Skeletal muscle tissue (tissue), 4 donors: ENCODE results near the gene NONO. TPM values are rescaled to one million over a fixed set of nuclear protein-coding genes. Genes with fewer than 3 reads are reported as not detected.

Experiments
- H3K27ac ChIP-seq: one replicate; pipeline ENCODE4 v1.7.0; 2013; ENCODE audit warnings: mild to moderate bottlenecking, low read depth, low read length, inconsistent platforms
- H3K27me3 ChIP-seq, 3 donors: one replicate each; pipeline ENCODE4 v1.7.0; 2013; ENCODE audit warnings: low read length in 3 of 3; ENCODE audit not compliant: control insufficient read depth in 3 of 3, insufficient read depth in 3 of 3
- H3K36me3 ChIP-seq, 3 donors: one replicate each; pipeline ENCODE4 v1.7.0; 2013; ENCODE audit warnings: low read length in 3 of 3; ENCODE audit not compliant: control insufficient read depth in 3 of 3, insufficient read depth in 3 of 3
- H3K4me1 ChIP-seq, 3 donors: one replicate each; pipeline ENCODE4 v1.7.0; 2013; ENCODE audit warnings: low read length in 3 of 3, mild to moderate bottlenecking in 3 of 3; ENCODE audit not compliant: control insufficient read depth in 3 of 3, insufficient read depth in 3 of 3
- H3K4me3 ChIP-seq, 3 donors: one replicate each; pipeline ENCODE4 v1.7.0; 2013; ENCODE audit warnings: low read length in 3 of 3
- H3K9ac ChIP-seq, 3 donors: one replicate each; pipeline ENCODE4 v1.7.0; 2013; ENCODE audit warnings: low read length in 3 of 3, mild to moderate bottlenecking in 3 of 3, moderate library complexity in 2 of 3, low read depth in 1 of 3
- H3K9me3 ChIP-seq, 3 donors: one replicate each; pipeline ENCODE4 v1.7.0; 2013; ENCODE audit warnings: low read length in 3 of 3; ENCODE audit not compliant: control insufficient read depth in 3 of 3
- total RNA-seq: library from RNA; depleted of rRNA; stranded (reverse); fragments of >200 nt; gene quantifications from one replicate; pipeline ENCODE4 v1.2.3, GENCODE V29; 2014
- donor health status: Osteomylitis.

NONO gene, protein sequence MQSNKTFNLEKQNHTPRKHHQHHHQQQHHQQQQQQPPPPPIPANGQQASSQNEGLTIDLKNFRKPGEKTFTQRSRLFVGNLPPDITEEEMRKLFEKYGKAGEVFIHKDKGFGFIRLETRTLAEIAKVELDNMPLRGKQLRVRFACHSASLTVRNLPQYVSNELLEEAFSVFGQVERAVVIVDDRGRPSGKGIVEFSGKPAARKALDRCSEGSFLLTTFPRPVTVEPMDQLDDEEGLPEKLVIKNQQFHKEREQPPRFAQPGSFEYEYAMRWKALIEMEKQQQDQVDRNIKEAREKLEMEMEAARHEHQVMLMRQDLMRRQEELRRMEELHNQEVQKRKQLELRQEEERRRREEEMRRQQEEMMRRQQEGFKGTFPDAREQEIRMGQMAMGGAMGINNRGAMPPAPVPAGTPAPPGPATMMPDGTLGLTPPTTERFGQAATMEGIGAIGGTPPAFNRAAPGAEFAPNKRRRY
- total RNA-seq: 297 TPM

DNA sequence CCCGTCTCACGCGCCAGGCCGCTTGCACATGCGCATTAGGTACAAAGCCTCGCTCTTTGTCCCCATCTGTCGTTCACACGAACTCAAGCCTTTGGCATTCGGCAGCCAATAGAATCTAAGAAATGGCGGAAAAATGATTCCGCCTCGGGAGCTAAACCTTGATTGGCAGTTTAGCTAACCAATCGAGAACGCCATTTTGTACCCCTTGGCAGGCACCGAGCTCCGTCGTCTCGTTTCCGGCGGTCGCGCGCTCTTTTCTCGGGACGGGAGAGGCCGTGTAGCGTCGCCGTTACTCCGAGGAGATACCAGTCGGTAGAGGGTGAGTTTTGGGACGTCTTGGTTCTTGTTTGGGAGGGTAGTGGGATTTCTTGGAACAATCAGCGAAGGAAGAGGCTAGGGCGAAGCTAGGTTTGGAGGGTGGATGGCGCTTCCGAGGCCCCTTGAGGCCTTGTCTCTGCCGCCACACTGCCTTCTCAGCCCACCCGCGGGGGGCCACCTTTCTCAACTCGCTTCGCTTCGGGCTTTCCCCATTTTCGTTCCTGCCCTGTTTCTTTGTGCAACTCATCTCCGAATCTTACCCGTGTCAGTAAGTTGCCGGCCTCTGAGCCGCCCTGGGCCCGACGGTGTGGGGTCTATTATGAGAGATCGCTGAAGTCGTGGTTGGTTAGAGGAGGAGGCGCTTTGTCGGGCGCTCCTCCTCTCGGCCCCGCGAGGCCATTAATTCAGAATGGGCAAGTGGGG, at the start of gene NONO:
TSS of gene NONO (plus strand) at position 233 of the 741 bp plus-strand sequence. CDS start 7,003 bp downstream, outside the sequence.
- Histone ChIP-seq H3K4me3 (peak within 1 kb of the TSS; percentile 68 to 84 (median 82)), H3K27ac (peak within 1 kb of the TSS; percentile 86), H3K9ac (peak within 1 kb of the TSS; percentile 85 to 94 (median 90)), H3K36me3 (no peaks in the 10 kb centered on the region), H3K27me3 (no peaks in the 10 kb centered on the region), H3K4me1 (peaks cover 0 to 8% (median 7%) of the 10 kb centered on the region in 3 donors), H3K9me3 (no peaks in the 10 kb centered on the region)

DNA sequence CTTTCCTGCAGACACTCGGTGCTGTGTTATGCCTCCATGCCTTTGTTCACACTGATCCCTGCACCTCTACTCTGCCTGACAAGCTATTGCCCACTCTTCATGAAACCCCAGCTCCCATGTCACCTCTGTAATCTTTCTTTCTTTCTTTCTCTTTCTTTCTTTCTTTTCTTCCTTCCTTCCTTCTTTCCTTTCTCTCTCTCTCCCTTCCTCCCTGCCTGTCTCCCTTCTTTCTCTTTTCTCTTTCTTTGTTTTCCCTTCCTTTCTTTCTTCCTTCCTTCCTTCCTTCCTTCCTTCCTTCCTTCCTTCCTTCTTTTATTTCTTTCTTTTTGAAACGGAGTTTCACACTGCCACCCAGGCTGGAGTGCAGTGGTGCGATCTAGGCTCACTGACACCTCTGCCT, 48.0 kb upstream of the NONO start:
- H3K4me3 ChIP-seq: no peak overlapping the region
- no peaks in the 10 kb centered on the region for H3K9me3 ChIP-seq
- no peaks in the 10 kb centered on the region for H3K27me3 ChIP-seq
- H3K9ac ChIP-seq: no peak overlapping the region
- no peaks in the 10 kb centered on the region for H3K4me1 ChIP-seq
- peaks cover 0 to 2% (median under 1%) of the 10 kb centered on the region in 3 donors for H3K36me3 ChIP-seq
- no peak overlapping the region for H3K27ac ChIP-seq

DNA sequence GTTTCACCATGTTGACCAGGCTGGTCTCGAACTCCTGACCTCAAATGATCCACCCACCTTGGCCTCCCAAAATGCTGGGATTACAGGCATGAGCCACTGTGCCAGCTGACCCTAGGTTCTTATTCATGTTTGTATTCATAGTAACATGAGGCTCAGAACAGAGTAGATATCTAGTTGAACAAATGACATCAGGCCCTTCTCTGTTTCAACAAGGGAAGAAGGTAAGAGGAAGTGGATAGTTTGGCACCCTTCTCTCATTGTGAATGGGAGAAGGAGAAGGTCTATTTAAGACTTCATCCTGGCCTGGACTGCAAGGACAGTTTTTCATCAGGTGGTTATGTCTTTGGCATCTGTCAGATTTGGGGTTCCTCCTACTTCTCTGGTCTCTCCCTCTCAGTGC, 46.6 kb upstream of the NONO start:
- Histone ChIP-seq H3K27ac (no peak overlapping the region), H3K9ac (no peak overlapping the region), H3K36me3 (peaks cover 5 to 15% (median 10%) of the 10 kb centered on the region in 3 donors), H3K27me3 (no peaks in the 10 kb centered on the region), H3K4me1 (no peaks in the 10 kb centered on the region), H3K4me3 (no peak overlapping the region), H3K9me3 (no peaks in the 10 kb centered on the region)

DNA sequence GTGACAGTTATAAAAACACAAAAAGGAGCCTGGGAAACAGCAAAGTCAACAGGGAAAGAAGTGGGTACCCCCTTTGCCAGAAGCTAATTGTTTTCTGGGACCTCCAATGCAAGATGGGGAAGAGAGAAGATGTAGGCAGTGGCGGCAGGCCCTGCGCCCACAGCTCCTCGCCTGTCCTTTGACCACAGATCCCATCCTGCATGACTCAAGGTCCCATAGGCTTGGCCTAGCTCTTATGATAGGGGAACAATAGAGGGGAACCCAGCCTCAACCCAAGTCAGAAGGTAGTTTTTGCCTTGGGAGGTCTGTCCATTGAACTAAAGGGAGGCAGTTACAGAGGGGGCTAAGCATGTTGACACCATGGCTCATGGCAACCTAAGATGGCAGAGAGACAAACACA, 43.7 kb upstream of the NONO start:
- Histone ChIP-seq H3K36me3 (peaks cover 14 to 43% (median 35%) of the 10 kb centered on the region in 3 donors), H3K27ac (no peak overlapping the region), H3K4me3 (no peak overlapping the region)

DNA sequence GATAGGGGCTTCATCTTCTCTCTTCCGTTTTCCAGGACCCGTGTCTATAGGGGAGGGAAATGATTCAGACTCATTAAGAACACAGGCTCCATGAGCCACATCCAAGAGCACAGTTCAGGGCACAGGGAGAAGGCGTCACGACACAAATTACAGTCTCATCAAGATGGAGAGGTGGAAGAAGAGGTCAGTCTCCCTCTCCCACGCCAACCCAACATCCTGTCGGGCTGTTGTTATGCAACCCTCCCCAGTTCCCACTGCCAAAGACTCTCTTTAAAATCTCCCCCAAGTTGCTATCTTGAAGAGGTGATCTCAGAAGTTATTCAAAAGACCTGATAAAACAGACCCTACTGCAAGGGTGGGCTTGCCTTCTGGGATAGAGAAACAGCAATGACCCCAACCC, 42.1 kb upstream of the NONO start:
- Histone ChIP-seq H3K9me3 (no peaks in the 10 kb centered on the region), H3K27me3 (no peaks in the 10 kb centered on the region), H3K27ac (no peak overlapping the region), H3K4me3 (no peak overlapping the region), H3K4me1 (no peaks in the 10 kb centered on the region), H3K9ac (no peak overlapping the region), H3K36me3 (peaks cover 22 to 56% (median 48%) of the 10 kb centered on the region in 3 donors)

More for the DNA sequence above, 43.7 kb upstream of the NONO start:
- Histone ChIP-seq H3K27me3 (no peaks in the 10 kb centered on the region), H3K9me3 (no peaks in the 10 kb centered on the region), H3K4me1 (no peaks in the 10 kb centered on the region), H3K9ac (no peak overlapping the region)

DNA sequence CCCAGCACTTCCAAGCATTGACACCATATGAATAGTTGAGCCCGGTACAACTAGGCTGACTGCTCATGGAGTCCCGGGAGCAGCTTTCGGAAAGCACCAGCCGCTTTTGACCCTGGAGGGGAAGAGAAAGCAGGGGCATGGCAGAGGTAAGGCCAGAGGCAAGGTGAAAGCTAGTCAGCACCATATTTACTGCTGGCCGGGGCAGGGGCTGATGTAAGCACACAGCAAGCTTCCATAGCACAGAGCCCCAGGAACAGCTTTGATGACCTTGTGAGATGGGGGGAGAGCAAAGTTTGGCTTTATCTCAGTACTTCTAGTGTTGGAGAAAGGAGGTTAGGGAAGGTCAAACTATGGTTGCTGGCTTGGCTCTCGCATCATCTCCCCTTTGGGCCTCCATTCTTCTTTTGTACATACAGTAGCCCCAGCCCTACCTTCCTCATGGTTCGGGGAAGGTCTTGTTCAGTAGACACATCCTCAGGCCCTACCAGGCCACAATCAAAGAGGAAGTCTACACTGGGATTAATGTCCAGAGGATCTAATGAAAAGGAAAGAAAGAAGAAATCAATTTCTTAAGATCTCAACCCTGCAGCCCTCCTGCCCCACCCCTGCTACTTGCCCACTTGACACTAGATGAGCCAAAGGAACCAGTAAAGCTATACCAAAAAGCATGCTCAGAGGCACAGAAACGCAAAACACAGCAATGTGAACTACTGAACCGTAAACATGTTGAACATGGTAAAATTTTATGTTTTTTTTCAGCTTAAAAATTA, 38.9 kb upstream of the NONO start:
- Histone ChIP-seq H3K4me3 (no peak overlapping the region), H3K9ac (no peak overlapping the region), H3K27ac (no peak overlapping the region), H3K9me3 (no peaks in the 10 kb centered on the region), H3K4me1 (no peaks in the 10 kb centered on the region), H3K36me3 (peaks cover 30 to 86% (median 62%) of the 10 kb centered on the region in 3 donors), H3K27me3 (no peaks in the 10 kb centered on the region)

DNA sequence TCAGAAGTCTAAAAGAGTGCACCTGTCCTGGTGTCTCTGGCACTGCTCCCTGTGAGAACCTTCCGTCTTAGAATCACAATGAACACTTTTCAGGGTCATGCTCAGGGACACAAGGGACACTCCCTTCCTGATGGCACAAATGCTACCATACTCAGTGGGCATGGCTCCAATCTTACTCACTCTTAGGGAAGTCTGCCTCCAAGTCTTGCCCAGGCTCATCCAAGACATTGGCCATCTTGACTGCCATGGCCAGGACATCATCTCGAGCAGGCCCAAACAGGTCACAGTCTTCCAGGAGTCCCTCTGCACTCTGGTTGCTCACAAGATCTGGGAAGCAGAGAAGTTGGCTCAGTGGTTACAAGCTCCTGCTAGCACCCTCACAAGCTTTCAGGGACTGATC, 38.3 kb upstream of the NONO start:
- Histone ChIP-seq H3K27me3 (no peaks in the 10 kb centered on the region), H3K27ac (no peak overlapping the region), H3K36me3 (peaks cover 30 to 89% (median 62%) of the 10 kb centered on the region in 3 donors), H3K4me3 (no peak overlapping the region), H3K9me3 (no peaks in the 10 kb centered on the region), H3K9ac (no peak overlapping the region), H3K4me1 (no peaks in the 10 kb centered on the region)

DNA sequence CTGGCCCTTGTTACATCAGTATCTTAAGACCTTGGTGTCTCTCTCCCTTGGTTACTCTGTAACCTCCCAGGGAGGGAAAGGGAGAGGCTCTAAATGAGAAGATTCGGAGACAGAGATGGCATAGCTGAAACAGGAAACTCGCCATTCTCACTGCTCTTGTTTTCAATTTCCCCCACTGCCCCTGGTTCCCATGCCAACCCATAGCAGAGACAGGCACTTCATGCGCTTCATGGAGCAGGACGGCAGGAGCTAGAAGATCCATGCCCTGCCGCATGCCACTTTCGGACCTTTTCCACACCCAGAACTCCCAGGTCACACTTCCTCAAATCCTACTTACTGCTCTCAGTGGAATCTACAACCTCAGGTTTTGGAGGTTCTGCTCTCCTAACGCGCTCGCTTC, 32.6 kb upstream of the NONO start:
- peaks cover 12 to 42% (median 22%) of the 10 kb centered on the region in 3 donors for H3K36me3 ChIP-seq
- H3K4me1 ChIP-seq: peaks cover 9 to 16% (median 11%) of the 10 kb centered on the region in 3 donors
- H3K9ac ChIP-seq: no peak overlapping the region
- no peak overlapping the region for H3K4me3 ChIP-seq
- no peaks in the 10 kb centered on the region for H3K9me3 ChIP-seq
- H3K27ac ChIP-seq: no peak overlapping the region
- H3K27me3 ChIP-seq: no peaks in the 10 kb centered on the region

DNA sequence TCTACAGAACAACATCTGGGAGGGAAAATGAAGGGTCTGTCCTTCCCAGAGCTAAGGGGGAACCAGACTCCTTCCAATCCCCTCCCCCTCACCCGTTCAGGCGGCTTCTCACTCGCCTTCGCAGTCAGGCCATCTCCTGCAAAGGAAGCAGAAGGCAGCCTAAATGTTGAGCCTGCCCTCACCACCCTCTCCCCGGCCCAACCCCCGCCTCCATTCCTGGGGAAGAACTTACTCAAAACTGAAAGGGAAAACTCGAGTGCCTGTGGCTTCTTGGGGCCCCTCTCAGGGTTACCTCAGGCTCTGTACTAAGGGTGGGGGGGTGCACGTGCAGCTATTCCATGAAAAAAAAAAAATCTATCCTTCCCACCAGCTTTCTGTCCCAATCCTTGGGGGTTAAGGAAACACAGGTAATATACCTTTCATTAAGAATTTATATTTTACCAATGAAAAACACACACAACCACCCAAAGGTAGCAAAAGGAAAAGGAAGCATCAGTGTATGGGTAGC, 31.9 kb upstream of the NONO start:
- peaks cover 12 to 37% (median 19%) of the 10 kb centered on the region in 3 donors for H3K36me3 ChIP-seq
- no peak overlapping the region for H3K27ac ChIP-seq
- no peaks in the 10 kb centered on the region for H3K9me3 ChIP-seq
- no peak overlapping the region for H3K9ac ChIP-seq
- H3K4me3 ChIP-seq: no peak overlapping the region
- H3K27me3 ChIP-seq: no peaks in the 10 kb centered on the region
- peaks cover 9 to 16% (median 11%) of the 10 kb centered on the region in 3 donors for H3K4me1 ChIP-seq
